Ascending aorta (tissue), 2 donors: ENCODE data around the gene ANO9. TPM values are rescaled to one million over a fixed set of nuclear protein-coding genes. Genes with fewer than 3 reads are reported as not detected.

Source experiments
- DNase-seq, 2 donors: peaks; one replicate each; pipeline ENCODE4 v3.0.0-alpha.2; 2019; ENCODE audit warnings: low spot score in 2 of 2
- H3K27ac ChIP-seq, 2 donors: fragments of 200-600 bp; sonication (generic); one replicate each; pipeline ENCODE4 v1.5.1; 2016 to 2017; ENCODE audit warnings: mild to moderate bottlenecking in 1 of 2
- H3K27me3 ChIP-seq: fragments of 200-600 bp; sonication (generic); one replicate; pipeline ENCODE4 v1.5.1; 2017
- H3K36me3 ChIP-seq, 2 donors: fragments of 200-600 bp; sonication (generic); one replicate each; pipeline ENCODE4 v1.5.1; 2016
- H3K4me1 ChIP-seq, 2 donors: fragments of 200-600 bp; sonication (generic); one replicate each; pipeline ENCODE4 v1.5.1; 2016 to 2017; ENCODE audit warnings: mild to moderate bottlenecking in 1 of 2
- H3K4me3 ChIP-seq, 2 donors: fragments of 200-600 bp; sonication (generic); one replicate each; pipeline ENCODE4 v1.5.1; 2016 to 2017; ENCODE audit warnings: mild to moderate bottlenecking in 1 of 2
- H3K9me3 ChIP-seq, 2 donors: fragments of 200-600 bp; sonication (generic); one replicate each; pipeline ENCODE4 v1.5.1; 2016
- intact Hi-C: fragments of 100-400 bp; cut with DNase I; formaldehyde crosslinking; loops from one replicate; pipeline ENCODE4 v1.15.1; 2023
- total RNA-seq: library from RNA; depleted of rRNA; stranded (reverse); fragments of >200 nt; gene quantifications from one replicate; pipeline ENCODE4 v1.1.0, GENCODE V29; 2016
- TF ChIP-seq, protein P1 (sequence below), 3 experiments: fragments of 200-600 bp in 2 of 3; fragments of 450-650 bp in 1 of 3; sonication (generic) in 2 of 3; IDR thresholded peaks; one replicate each; pipeline ENCODE4 v1.5.1; 2016 to 2019; ENCODE audit warnings: antibody characterized with exemption in 3 of 3, mild to moderate bottlenecking in 1 of 3, moderate library complexity in 1 of 3

The ANO9 gene, protein sequence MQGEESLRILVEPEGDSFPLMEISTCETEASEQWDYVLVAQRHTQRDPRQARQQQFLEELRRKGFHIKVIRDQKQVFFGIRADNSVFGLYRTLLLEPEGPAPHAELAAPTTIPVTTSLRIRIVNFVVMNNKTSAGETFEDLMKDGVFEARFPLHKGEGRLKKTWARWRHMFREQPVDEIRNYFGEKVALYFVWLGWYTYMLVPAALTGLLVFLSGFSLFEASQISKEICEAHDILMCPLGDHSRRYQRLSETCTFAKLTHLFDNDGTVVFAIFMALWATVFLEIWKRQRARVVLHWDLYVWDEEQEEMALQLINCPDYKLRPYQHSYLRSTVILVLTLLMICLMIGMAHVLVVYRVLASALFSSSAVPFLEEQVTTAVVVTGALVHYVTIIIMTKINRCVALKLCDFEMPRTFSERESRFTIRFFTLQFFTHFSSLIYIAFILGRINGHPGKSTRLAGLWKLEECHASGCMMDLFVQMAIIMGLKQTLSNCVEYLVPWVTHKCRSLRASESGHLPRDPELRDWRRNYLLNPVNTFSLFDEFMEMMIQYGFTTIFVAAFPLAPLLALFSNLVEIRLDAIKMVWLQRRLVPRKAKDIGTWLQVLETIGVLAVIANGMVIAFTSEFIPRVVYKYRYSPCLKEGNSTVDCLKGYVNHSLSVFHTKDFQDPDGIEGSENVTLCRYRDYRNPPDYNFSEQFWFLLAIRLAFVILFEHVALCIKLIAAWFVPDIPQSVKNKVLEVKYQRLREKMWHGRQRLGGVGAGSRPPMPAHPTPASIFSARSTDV
- total RNA-seq = 4.0 TPM

DNA sequence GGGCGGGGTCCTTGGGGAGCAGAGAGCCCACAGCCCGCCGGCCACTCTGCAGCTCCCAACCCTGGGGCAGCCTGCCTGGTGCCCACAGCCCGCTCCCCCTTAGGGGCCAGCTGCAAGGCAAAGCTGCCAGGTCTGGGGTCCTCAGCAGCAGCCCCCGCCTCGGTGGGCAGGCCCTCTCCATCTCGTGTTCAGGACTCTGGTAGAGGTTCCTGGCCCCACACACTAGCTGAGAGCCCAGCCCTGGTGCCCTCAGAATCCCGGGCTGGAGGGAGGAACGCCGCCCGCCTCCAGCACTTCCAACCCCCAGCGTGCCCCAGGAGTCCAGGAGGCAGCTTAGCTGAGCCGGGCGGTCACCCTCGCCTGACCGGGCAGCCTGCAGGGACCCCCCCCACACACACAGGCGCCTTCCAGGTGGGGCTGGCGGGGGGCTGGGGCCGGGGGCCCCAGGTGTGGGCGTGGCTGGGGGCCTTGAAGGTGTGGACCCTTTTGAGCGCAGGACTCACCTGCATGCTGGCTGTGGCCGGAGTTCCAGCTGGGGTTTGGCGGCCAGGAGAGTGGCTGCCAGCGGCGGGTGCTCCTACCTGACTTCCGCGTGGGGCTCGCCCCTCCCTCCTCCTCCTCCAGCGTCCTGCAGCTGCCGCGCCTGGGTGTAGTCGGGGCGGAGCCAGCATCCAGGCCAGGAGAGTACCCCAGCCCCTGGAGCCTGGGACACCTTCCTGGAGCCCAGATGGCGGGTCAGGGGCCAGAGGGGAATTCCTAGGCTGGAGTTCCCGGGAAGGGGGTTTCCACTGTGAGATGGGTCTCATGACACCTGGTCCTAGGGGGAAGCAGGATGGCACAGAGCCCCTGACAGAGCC lies at the start of gene ANO9:
ANO9 (minus strand) TSS at position 594 of the 857 bp plus-strand sequence; CDS start at position 509, 85 bp downstream.
- TF ChIP-seq, protein P1, sequence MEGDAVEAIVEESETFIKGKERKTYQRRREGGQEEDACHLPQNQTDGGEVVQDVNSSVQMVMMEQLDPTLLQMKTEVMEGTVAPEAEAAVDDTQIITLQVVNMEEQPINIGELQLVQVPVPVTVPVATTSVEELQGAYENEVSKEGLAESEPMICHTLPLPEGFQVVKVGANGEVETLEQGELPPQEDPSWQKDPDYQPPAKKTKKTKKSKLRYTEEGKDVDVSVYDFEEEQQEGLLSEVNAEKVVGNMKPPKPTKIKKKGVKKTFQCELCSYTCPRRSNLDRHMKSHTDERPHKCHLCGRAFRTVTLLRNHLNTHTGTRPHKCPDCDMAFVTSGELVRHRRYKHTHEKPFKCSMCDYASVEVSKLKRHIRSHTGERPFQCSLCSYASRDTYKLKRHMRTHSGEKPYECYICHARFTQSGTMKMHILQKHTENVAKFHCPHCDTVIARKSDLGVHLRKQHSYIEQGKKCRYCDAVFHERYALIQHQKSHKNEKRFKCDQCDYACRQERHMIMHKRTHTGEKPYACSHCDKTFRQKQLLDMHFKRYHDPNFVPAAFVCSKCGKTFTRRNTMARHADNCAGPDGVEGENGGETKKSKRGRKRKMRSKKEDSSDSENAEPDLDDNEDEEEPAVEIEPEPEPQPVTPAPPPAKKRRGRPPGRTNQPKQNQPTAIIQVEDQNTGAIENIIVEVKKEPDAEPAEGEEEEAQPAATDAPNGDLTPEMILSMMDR (IDR thresholded peaks at IDR 0.05) = no peak
- H3K36me3 ChIP-seq = no peaks in the 10 kb centered on the region
- no peak within 1 kb of the TSS for H3K27ac ChIP-seq
- no peaks in the 10 kb centered on the region for H3K27me3 ChIP-seq
- intact Hi-C loops = no loop called here
- no peak within 1 kb of the TSS for H3K4me3 ChIP-seq
- no peaks in the 10 kb centered on the region for H3K4me1 ChIP-seq
- no peaks in the 10 kb centered on the region for H3K9me3 ChIP-seq
- no peak for DNase-seq

DNA sequence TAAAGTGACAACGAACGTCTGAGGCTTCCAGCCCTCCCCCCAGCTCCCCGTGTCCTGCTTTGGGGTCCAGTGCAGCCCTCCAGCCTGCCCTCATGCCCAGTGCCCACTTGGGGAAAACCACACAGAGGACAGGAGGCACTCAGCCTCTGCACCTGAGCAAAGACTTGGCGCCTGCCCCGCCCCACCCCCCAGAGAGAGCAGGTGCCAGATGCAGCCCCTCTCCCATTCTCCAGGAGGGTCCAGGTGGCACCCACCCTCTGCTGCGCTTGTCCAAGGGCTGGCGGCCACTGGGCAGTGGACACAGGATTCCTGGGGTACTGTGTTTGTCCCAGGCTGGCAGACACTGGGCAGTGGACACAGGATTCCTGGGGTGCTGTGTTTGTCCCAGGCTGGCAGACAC lies 49.5 kb upstream of the ANO9 start:
- intact Hi-C loops = no loop called here
- DNase-seq = no peak
- H3K36me3 ChIP-seq = peaks cover 43 to 50% of the 10 kb centered on the region in 2 donors

DNA sequence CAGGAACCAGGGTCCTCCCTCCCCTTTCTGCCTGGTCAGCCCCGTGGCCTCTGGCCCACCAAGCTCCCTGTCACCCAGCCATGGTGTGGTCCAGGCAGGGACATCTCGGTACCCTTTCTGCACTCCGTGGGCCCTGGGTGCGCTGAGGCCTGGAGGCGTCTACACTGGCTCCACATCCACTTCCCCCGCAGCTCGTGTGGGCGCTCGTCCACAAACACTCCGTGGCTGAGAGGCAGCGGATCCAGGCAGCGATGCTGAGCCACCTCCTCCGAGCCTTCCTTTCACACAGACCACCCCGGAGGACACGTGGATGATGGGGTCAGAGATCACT lies 49.1 kb upstream of the ANO9 start:
- H3K27me3 ChIP-seq = no peaks in the 10 kb centered on the region
- peaks cover 38 to 50% of the 10 kb centered on the region in 2 donors for H3K36me3 ChIP-seq
- DNase-seq = no peak
- intact Hi-C loops = no loop called here
- no peaks in the 10 kb centered on the region for H3K9me3 ChIP-seq
- H3K4me1 ChIP-seq = no peaks in the 10 kb centered on the region
- H3K27ac ChIP-seq = no peak overlapping the region
- no peak overlapping the region for H3K4me3 ChIP-seq
- TF ChIP-seq, protein P1 (IDR thresholded peaks at IDR 0.05) = no peak

More for the DNA sequence above, 49.5 kb upstream of the ANO9 start:
- TF ChIP-seq, protein P1 (IDR thresholded peaks at IDR 0.05) = no peak
- H3K9me3 ChIP-seq = no peaks in the 10 kb centered on the region
- no peaks in the 10 kb centered on the region for H3K27me3 ChIP-seq
- H3K4me1 ChIP-seq = no peaks in the 10 kb centered on the region
- no peak overlapping the region for H3K4me3 ChIP-seq
- H3K27ac ChIP-seq = no peak overlapping the region

DNA sequence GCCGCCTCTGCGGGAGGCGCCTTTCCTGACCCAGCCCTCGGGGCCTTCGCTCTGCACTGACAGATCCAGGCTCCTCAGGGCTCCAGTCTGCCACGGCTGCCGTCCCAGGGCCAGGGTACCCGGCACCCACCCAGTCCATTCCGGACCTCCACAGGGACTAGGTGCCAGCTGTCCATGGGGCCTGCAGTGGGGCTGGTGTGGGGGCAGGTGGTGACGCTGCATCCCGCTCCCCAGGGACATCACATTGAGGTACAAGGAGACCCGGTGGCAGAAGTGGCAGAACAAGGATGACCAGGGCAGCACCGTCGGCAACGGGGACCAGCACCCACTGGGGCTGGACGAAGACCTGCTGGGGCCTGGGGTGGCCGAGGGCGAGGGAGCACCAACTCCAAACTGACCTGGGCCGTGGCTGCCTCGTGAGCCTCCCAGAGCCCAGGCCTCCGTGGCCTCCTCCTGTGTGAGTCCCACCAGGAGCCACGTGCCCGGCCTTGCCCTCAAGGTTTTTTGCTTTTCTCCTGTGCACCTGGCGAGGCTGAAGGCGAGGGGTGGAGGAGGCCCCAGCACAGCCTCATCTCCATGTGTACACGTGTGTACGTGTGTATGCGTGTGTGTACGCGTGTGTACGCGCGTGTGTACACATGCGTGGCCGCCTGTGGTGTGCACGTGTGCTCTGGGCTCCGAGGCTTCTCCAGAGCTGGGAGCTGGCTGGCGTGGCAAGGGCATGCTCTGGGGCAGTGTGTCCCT lies 48.5 kb upstream of the ANO9 start:
- no peaks in the 10 kb centered on the region for H3K27me3 ChIP-seq
- no peaks in the 10 kb centered on the region for H3K4me1 ChIP-seq
- no peak overlapping the region for H3K4me3 ChIP-seq
- intact Hi-C loops = no loop called here
- TF ChIP-seq, protein P1 (IDR thresholded peaks at IDR 0.05) = no peak
- H3K9me3 ChIP-seq = no peaks in the 10 kb centered on the region
- DNase-seq = no peak
- H3K36me3 ChIP-seq = peaks cover 37 to 46% of the 10 kb centered on the region in 2 donors
- H3K27ac ChIP-seq = no peak overlapping the region
